GM13977 (cell line): Measurements from ENCODE around the gene KIF20B.

Experiments
- DNase-seq: peaks from one replicate; pipeline ENCODE4 v3.0.0; 2012; ENCODE audit warnings: low spot score
- CTCF ChIP-seq: IDR thresholded peaks from 2 replicates; pipeline ENCODE4 v1.5.1; 2012; ENCODE audit warnings: mild to moderate bottlenecking, control low read depth; ENCODE audit not compliant: insufficient read depth; ENCODE audit errors: extremely low read depth, missing control alignments
- in situ Hi-C: fragments of 300-500 bp; cut with MboI; formaldehyde crosslinking; loops from one replicate; pipeline ENCODE4 v1.12.0; 2022; ENCODE audit warnings: low sequenced_read_pairs, low pct_unique_long_range_greater_than_20kb, mixed read lengths, inconsistent platforms; ENCODE audit not compliant: unreplicated experiment

KIF20B gene

GRCh38 chr10:89684604-89685003 lies 16.8 kb upstream of the KIF20B start:
- in situ Hi-C loops, result no loop called here
- TF ChIP-seq CTCF, result no peak
- DNase-seq, result no peak

- TF ChIP-seq CTCF, result no peak
- in situ Hi-C loops, result no loop called here
- DNase-seq, result no peak
These were observed 15.5 kb upstream of the KIF20B start for GRCh38 chr10:89685936-89686335.

- DNase-seq, result no peak
These were observed 11.4 kb upstream of the KIF20B start for GRCh38 chr10:89690027-89690426.

GRCh38 chr10:89692416-89692815 lies 9.0 kb upstream of the KIF20B start:
- in situ Hi-C loops, result no loop called here
- TF ChIP-seq CTCF, result no peak
- DNase-seq, result no peak

More at GRCh38 chr10:89690027-89690426, 11.4 kb upstream of the KIF20B start:
- no peak for TF ChIP-seq CTCF
- in situ Hi-C loops, result no loop called here

- no peak for TF ChIP-seq CTCF
- DNase-seq, result no peak
- in situ Hi-C loops, result no loop called here
These were observed 8.2 kb upstream of the KIF20B start for GRCh38 chr10:89693176-89693575.

GRCh38 chr10:89695307-89695706 lies 6.1 kb upstream of the KIF20B start:
- in situ Hi-C loops, result no loop called here
- no peak for TF ChIP-seq CTCF
- no peak for DNase-seq

GRCh38 chr10:89697946-89698345 lies 3.4 kb upstream of the KIF20B start:
- in situ Hi-C loops, result no loop called here
- no peak for TF ChIP-seq CTCF
- no peak for DNase-seq
